ENCODE data around the gene MEIKIN.

The MEIKIN gene, protein sequence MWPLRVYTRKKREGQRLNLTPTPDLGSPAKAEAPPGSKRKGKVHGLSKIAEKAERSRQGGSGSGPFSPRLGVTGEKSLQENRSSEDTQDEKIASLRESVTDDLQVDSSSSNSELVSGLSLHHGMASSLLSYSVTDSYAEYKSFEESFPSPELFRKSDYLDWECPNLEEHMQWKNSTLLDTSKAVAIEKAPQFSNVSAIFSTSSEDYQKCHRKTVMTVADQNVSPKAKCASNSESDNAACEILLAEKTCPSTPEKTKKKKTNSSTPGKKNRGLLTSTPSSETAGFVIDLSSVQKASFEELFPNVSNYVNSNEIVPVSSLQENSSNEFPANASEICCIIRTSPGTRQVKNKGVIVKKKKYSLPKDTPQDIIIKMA

DNA sequence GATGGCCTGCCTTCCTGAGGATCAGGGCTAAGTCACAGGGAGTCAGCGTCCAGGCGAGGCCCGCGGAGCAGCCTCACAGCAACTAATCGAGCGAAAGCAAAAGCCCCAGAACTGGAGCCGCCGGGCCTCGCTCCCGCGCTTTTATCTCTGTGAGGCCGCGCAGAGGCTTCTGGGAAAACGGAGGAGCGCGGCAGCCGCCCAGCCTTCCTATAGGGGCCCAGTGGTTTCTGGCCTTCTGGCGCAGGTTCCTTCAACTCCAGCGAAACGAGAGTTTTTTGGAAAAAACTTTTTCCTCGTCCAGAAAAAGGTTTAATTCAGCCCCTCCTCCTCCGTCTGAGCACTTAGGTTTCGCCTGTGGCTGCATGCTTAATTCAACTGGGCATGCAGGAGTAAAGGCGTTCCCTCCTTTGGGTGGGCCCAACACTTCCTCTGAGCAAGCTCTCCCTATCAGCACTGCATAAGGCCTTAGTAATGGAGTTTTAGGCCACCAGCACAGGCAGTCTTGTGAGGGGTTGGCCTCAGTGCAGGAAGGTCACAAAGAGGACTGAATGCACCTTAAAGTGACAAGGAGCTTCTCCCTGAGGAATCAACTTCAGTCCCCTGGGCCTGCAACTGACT lies at the start of gene MEIKIN:
MEIKIN (minus strand) TSS at position 113 of the 618 bp plus-strand sequence. CDS start 158 bp downstream, outside the sequence.
- TF ChIP-seq, protein P1, sequence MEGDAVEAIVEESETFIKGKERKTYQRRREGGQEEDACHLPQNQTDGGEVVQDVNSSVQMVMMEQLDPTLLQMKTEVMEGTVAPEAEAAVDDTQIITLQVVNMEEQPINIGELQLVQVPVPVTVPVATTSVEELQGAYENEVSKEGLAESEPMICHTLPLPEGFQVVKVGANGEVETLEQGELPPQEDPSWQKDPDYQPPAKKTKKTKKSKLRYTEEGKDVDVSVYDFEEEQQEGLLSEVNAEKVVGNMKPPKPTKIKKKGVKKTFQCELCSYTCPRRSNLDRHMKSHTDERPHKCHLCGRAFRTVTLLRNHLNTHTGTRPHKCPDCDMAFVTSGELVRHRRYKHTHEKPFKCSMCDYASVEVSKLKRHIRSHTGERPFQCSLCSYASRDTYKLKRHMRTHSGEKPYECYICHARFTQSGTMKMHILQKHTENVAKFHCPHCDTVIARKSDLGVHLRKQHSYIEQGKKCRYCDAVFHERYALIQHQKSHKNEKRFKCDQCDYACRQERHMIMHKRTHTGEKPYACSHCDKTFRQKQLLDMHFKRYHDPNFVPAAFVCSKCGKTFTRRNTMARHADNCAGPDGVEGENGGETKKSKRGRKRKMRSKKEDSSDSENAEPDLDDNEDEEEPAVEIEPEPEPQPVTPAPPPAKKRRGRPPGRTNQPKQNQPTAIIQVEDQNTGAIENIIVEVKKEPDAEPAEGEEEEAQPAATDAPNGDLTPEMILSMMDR (IDR thresholded peaks at IDR 0.05; ENCODE audit: low read depth, low read length, missing control alignments) = no peak
- in situ Hi-C loops (cut with HindIII; ENCODE audit: low sequenced_read_pairs) = no loop called here
- DNase-seq (ENCODE audit: low read depth) = no peak
- no peak within 1 kb of the TSS for H3K4me3 ChIP-seq (ENCODE audit: low read depth, low read length)

DNA sequence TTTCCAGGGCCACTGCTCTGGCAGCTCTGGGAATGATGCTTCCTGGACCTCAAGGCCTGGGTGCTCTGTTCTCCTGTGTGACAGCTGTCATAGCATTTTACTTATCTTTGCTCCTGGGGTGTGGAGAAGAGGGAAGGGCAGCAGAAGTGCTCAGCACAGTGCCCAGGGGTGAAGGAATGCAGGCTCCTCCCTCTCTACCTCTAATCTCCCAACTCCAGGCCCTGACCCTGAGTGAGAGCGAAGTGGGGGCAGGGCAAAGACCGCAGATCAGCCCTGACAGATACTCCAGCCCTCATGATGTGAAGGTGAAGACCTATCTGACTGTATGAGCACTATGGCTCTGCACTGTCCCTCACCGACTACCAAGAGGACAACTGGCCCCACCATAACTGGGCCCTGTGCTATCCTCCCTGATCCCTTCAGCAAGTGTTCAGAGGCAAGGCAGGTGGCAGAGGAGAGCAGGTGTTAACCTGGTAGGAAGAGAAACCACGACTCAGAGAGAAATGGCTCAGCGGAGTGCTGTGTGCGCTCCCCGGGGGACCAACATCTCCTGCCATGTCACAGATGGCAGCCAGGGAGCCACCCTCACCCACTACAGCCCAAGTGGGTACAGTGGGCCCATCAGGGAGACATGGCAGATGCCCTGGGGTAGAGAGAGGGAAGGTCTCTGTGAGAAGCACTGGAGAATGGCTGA lies 49.2 kb upstream of the MEIKIN start:
- no peak for DNase-seq (ENCODE audit: low read depth)
- H3K4me3 ChIP-seq (ENCODE audit: low read depth, low read length) = no peak overlapping the region
- TF ChIP-seq, protein P1 (IDR thresholded peaks at IDR 0.05; ENCODE audit: low read depth, low read length, missing control alignments) = no peak
- in situ Hi-C loops (cut with HindIII; ENCODE audit: low sequenced_read_pairs) = no loop called here

DNA sequence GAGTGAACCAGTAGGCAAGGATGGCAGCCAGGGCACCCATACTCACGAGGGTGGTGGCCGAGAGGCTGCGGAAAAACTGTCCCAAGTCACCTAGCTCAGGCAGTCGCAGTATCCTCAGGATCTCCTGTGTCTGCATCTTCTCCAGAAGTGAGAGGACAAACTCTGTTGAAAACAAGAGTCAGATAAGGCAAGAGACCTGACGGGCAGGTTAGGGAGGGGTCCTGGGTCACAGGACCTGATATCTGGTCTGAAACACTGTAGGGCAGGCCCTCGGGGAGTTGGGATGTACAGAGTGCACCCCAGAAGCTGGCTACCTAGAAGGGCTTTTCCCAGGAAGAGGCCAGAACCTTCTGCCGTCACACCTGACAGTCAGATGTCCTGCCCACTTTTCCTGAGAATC lies 48.6 kb upstream of the MEIKIN start:
- no peak overlapping the region for H3K4me3 ChIP-seq (ENCODE audit: low read depth, low read length)
- TF ChIP-seq, protein P1 (IDR thresholded peaks at IDR 0.05; ENCODE audit: low read depth, low read length, missing control alignments) = no peak
- in situ Hi-C loops (cut with HindIII; ENCODE audit: low sequenced_read_pairs) = no loop called here
- no peak for DNase-seq (ENCODE audit: low read depth)

DNA sequence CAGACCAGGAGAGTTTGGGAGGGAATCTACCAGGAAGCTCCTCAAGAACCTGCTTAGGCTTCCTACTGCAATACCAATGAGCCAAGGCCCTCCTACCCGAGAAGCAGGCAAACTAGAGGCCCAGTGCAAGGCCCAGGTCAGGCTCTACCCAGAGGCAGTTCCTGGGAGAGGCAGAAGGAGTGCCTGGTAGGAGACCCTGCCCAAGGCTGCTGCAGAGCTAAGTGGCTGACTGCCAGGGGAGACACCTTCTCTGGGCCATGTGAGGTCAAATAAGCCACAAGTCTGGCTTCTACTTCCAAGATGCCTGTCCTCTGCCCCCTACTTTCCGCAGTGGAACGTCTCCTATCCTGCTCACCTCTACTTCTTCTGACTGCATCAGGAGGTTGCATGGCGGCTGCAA lies 48.2 kb upstream of the MEIKIN start:
- in situ Hi-C loops (cut with HindIII; ENCODE audit: low sequenced_read_pairs) = no loop called here
- TF ChIP-seq, protein P1 (IDR thresholded peaks at IDR 0.05; ENCODE audit: low read depth, low read length, missing control alignments) = no peak
- H3K4me3 ChIP-seq (ENCODE audit: low read depth, low read length) = no peak overlapping the region
- DNase-seq (ENCODE audit: low read depth) = no peak

DNA sequence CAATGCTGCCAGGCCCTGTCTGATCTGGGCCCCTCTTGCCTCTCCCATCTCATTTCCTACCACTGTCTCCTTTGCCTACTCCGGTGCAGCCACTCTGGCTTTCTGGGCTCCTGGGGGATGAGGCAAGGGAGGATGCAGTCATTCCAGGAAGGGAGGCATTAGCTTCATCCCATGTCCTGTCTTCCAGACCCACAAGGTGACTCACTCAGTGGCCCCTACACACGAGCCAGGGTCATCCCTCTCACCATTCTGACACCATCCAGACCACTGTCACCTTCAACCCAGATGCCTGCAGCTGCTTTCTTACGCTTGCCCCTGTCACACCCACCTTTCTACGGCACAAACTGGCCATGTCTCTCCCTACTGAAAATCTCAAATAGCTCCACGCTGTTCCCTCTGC lies 46.9 kb upstream of the MEIKIN start:
- no peak overlapping the region for H3K4me3 ChIP-seq (ENCODE audit: low read depth, low read length)
- in situ Hi-C loops (cut with HindIII; ENCODE audit: low sequenced_read_pairs) = no loop called here
- TF ChIP-seq, protein P1 (IDR thresholded peaks at IDR 0.05; ENCODE audit: low read depth, low read length, missing control alignments) = no peak
- DNase-seq (ENCODE audit: low read depth) = no peak

DNA sequence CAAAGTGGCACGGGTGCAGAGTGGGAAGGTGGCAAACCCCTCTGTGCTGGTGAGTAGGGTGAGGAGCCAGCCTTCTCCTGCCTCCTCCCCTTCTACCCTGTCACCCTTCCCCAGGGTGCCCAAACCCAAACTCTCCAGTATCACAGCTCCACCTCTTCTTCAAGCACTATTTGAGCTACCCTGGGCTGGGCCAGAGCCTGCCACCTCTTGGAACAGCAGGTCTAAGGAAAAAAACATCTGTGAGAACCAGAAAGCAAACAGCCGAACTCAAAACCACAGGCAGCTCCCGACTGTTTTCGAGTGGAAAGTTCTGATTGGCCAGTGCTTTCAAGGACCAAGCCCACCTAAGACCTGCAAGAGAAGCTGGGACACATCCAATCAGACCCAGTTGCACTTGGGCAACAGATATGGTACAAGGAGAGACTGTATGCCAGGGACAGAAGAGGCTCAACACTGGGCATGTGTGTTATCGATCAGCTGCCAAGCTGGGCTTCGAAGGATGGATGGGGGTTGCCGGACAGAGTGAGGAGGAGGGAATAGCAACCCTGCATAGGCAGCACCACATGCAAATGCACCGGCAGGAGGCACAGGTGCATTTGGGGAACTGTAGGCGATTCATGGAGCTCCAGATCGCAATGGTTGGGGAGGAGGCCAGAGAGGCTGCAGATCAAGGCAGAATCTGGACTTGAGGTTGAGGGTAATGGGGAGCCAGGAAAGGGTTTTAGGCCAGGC lies 46.3 kb upstream of the MEIKIN start:
- TF ChIP-seq, protein P1 (IDR thresholded peaks at IDR 0.05; ENCODE audit: low read depth, low read length, missing control alignments) = no peak
- H3K4me3 ChIP-seq (ENCODE audit: low read depth, low read length) = no peak overlapping the region
- in situ Hi-C loops (cut with HindIII; ENCODE audit: low sequenced_read_pairs) = no loop called here
- no peak for DNase-seq (ENCODE audit: low read depth)
